IPS-18c (cell line): ENCODE data around the gene ADGRA3.

Source experiments
- H3K4me3 ChIP-seq: 2 replicates; pipeline ENCODE4 v1.7.0; 2013; ENCODE audit warnings: low read depth, mild to moderate bottlenecking, low read length, moderate library complexity; ENCODE audit not compliant: insufficient read depth
- H3K9me3 ChIP-seq: one replicate; pipeline ENCODE4 v1.6.1; 2013; ENCODE audit warnings: mild to moderate bottlenecking, low read length, moderate library complexity; ENCODE audit not compliant: control insufficient read depth, insufficient read depth

The ADGRA3 gene

GRCh38 chr4:22363036-22363435 is 152.8 kb downstream of the ADGRA3 start:
- Histone ChIP-seq H3K9me3 (no peaks in the 10 kb centered on the region), H3K4me3 (no peak overlapping the region)

DNA sequence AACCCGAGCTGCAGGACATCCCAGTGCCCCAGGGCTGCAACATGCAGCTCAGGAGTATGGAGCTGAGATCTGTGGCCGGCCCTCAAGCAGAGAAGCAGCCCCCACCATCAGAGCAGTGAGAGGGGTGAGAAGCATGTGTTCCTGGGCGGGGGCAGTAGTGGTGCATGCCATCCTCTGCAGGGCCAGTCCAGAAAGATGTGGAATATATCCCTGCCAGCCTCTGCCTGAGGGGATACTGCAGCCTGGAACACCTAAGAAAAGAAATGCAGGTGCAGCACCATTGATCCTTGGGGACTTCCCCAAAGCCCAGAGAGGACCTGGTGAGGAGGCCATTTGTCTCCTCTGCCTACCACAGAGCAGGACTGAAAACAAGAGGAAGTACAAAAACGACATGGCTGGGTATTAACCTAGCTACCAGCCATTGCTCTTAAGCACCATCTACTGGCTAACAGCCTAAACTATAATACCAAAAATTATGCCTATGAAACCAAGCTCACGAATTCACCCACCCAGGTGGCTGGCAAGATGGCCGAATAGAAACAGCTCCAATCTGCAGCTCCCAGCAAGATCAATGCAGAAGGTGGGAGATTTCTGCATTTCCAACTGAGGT is 158.8 kb downstream of the ADGRA3 start:
- Histone ChIP-seq H3K9me3 (no peaks in the 10 kb centered on the region), H3K4me3 (no peak overlapping the region)

- H3K4me3 ChIP-seq = no peak overlapping the region
- H3K9me3 ChIP-seq = no peaks in the 10 kb centered on the region
These were observed 167.5 kb downstream of the ADGRA3 start for GRCh38 chr4:22348410-22348809.

GRCh38 chr4:22345678-22346077 is 170.2 kb downstream of the ADGRA3 start:
- Histone ChIP-seq H3K4me3 (no peak overlapping the region), H3K9me3 (no peaks in the 10 kb centered on the region)

DNA sequence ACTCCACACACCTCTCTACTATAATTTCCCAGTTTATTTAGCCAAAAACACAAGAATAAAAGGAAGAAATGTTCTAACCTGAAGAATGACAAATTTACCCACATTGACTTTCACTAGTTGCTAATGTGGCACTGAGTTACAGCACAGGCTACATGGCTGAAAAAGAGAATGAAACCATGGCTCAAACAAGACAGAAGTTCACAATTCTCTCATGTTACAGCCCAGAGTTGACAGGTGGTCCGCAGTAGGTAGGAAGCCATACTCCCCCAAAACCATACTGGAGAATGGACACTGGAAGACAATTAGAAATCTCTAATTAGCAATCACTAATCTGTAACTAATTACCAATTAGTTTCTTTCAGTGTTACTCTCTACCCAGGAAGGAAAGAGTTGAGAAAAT is 170.8 kb downstream of the ADGRA3 start:
- H3K9me3 ChIP-seq = no peaks in the 10 kb centered on the region
- no peak overlapping the region for H3K4me3 ChIP-seq

GRCh38 chr4:22343606-22344005 is 172.3 kb downstream of the ADGRA3 start:
- Histone ChIP-seq H3K9me3 (peaks cover 2% of the 10 kb centered on the region), H3K4me3 (no peak overlapping the region)

DNA sequence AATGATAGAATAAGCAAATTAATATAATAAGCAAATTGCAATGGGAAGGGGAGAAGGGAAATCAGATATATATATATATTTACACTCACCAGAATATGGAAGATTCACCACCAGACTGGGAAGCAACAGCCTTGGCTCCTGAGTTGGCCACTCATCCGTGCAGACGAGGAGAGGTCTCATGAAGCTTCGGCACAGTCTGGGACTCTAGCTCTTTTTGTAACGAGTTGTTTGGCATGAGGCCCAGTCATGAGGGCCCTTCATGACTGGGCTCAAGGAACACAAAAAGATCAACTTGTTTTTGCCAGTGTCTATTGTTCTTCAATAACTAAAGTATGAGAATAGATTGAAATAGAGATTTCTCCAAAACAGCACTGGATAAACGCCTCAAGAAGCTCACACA is 176.4 kb downstream of the ADGRA3 start:
- Histone ChIP-seq H3K4me3 (no peak overlapping the region), H3K9me3 (peaks cover 2% of the 10 kb centered on the region)

DNA sequence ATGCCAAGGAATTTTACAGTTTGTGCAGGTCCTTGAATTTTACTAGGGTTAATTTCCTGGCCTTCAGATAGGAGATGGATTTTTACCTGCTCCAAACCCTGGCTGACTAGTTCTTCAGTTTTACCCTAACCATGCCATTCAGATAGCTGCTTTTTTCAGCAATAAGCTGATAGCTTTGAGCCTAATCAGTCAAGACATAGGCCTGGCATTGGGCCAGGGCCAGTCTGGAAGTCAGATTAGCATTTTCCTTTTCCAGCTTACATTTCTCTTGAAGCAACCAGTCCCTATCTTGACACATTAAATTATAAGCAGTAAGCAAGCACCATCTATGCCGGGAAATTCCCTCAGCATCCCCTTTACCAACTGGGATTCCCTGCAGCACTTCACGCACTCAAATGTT is 177.1 kb downstream of the ADGRA3 start:
- Histone ChIP-seq H3K9me3 (peaks cover 2% of the 10 kb centered on the region), H3K4me3 (no peak overlapping the region)
